GM12878 (cell line): ENCODE results near the gene POU5F1. TPM values are rescaled to one million over a fixed set of nuclear protein-coding genes. Genes with fewer than 3 reads are reported as not detected.

Experiments used
- CBX3 ChIP-seq: fragments of 200-600 bp; sonication (generic); IDR thresholded peaks from 2 replicates; pipeline ENCODE4 v1.6.1; 2016; ENCODE audit warnings: low read depth, borderline replicate concordance
- CUX1 ChIP-seq: IDR thresholded peaks from 2 replicates; pipeline ENCODE4 v1.6.1; 2012; ENCODE audit warnings: improper control_type of control experiment, low read depth, low read length; ENCODE audit not compliant: insufficient replicate concordance
- MEF2A ChIP-seq: IDR thresholded peaks from 2 replicates; pipeline ENCODE4 v1.6.1; 2011; ENCODE audit warnings: low read depth, mild to moderate bottlenecking, low read length, moderate library complexity; ENCODE audit not compliant: insufficient read depth
- MYC ChIP-seq: IDR thresholded peaks from 2 replicates; pipeline ENCODE4 v1.6.1; 2011; ENCODE audit warnings: mild to moderate bottlenecking, low read length, moderate library complexity, inconsistent platforms; ENCODE audit not compliant: insufficient read depth, insufficient replicate concordance, insufficient read length, severe bottlenecking
- SIN3A ChIP-seq: IDR thresholded peaks from 2 replicates; pipeline ENCODE4 v1.6.1; 2012; ENCODE audit warnings: low read depth, low read length, improper control_type of control experiment
- SMAD5 ChIP-seq: IDR thresholded peaks from 2 replicates; pipeline ENCODE4 v1.6.1; 2016; ENCODE audit warnings: antibody characterized with exemption, low read depth
- SREBF1 ChIP-seq: IDR thresholded peaks from 2 replicates; pipeline ENCODE4 v1.6.1; 2012; ENCODE audit warnings: mild to moderate bottlenecking, low read length
- STAT3 ChIP-seq: IDR thresholded peaks from 2 replicates; pipeline ENCODE4 v1.6.1; 2011; ENCODE audit warnings: low read depth, low read length, improper control_type of control experiment
- TAF1 ChIP-seq: IDR thresholded peaks from 2 replicates; pipeline ENCODE4 v1.6.1; 2011; ENCODE audit warnings: mild to moderate bottlenecking, low read depth, low read length, borderline replicate concordance
- polyA plus RNA-seq, 11 experiments: library from polyadenylated mRNA; depleted of rRNA in 4 of 11; unstranded in 6 of 11; stranded (reverse) in 5 of 11; fragments of >200 nt; fragmentation: Nextera tagmentation in 4 of 11; fragmentation: Illumina TruSeq in 1 of 11; extraction: Ambion mirVana in 4 of 11; extraction: Trizol in 1 of 11; gene quantifications; 1 replicate in 1 of 11; 2 replicates in 10 of 11; pipeline versions ENCODE4 v1.2.1 to v1.2.3, GENCODE V29; 2011 to 2016; ENCODE audit warnings: inconsistent platforms in 2 of 11, missing spikeins in 2 of 11, low read depth in 1 of 11
- total RNA-seq, 4 experiments: library from RNA; depleted of rRNA in 3 of 4; stranded (reverse); fragments of >200 nt in 3 of 4; fragmentation: Illumina TruSeq in 1 of 4; extraction: Trizol in 1 of 4; gene quantifications; 2 replicates each; pipeline versions ENCODE4 v1.2.1 to v1.2.3, GENCODE V29; 2013 to 2021

Gene POU5F1
- total and polyA plus RNA-seq, 10 of the 15 experiments (the other 5 are each of a cell fraction or from before 2014, with no cell fraction given) = 1.4 to 5.5 (median 3.2) TPM

- TF ChIP-seq CUX1 (no peak), MEF2A (no peak), STAT3 (no peak), MYC (no peak), SIN3A (0 out of 2 replicates have a peak, but pooled peaks have one; percentile 80), SMAD5 (peak; percentile 50; the same call in 1 of the 2 replicates), SREBF1 (no peak), CBX3 (no peak), TAF1 (0 out of 2 replicates have a peak, but pooled peaks have one; percentile 38)
- TF ChIP-seq, all 136 proteins: peak for 54
These were observed 27.2 kb upstream of the POU5F1 start (continued) for GRCh38 chr6:31197559-31198305.
